ENCODE measurements around the gene REV1.

- no peak for TF ChIP-seq CTCF (IDR thresholded peaks at IDR 0.05; ENCODE audit: insufficient read depth, low read depth, low read length)
- no peak for TF ChIP-seq EZH2 (IDR thresholded peaks at IDR 0.05; ENCODE audit: insufficient read depth, low read length)
These were observed 124.2 kb downstream of the REV1 start for GRCh38 chr2:99365661-99366060.

All from astrocyte (in vitro differentiated cells and primary cell).